GM12874 (cell line): Measurements from ENCODE around the gene DMC1.

Experiments
- TF ChIP-seq, protein P1 (sequence below): IDR thresholded peaks from 2 replicates; pipeline ENCODE4 v1.5.1; 2011; ENCODE audit warnings: low read depth, mild to moderate bottlenecking, control low read depth, low read length, moderate library complexity; ENCODE audit not compliant: insufficient read depth

DMC1 gene

DNA sequence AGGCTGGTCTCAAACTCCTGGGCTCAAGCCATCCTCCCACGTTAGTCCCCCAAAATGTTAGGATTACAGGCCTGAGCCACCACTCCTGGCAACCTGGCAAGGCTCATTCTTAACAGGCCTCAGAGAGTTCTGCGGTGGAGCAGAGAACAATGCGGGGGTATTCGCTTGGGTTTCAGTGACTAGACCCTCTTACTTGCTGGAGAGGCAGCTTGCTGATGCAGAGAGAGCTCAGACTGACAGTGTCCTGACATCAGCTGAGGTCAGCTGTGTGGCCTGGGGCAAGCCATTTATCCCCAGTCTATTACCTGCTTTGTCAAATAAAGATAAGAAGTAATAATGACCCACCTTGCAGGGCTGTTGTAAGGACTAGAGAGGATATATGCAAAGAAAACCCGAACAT, 40.3 kb upstream of the DMC1 start:
- TF ChIP-seq, protein P1, sequence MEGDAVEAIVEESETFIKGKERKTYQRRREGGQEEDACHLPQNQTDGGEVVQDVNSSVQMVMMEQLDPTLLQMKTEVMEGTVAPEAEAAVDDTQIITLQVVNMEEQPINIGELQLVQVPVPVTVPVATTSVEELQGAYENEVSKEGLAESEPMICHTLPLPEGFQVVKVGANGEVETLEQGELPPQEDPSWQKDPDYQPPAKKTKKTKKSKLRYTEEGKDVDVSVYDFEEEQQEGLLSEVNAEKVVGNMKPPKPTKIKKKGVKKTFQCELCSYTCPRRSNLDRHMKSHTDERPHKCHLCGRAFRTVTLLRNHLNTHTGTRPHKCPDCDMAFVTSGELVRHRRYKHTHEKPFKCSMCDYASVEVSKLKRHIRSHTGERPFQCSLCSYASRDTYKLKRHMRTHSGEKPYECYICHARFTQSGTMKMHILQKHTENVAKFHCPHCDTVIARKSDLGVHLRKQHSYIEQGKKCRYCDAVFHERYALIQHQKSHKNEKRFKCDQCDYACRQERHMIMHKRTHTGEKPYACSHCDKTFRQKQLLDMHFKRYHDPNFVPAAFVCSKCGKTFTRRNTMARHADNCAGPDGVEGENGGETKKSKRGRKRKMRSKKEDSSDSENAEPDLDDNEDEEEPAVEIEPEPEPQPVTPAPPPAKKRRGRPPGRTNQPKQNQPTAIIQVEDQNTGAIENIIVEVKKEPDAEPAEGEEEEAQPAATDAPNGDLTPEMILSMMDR: no peak

DNA sequence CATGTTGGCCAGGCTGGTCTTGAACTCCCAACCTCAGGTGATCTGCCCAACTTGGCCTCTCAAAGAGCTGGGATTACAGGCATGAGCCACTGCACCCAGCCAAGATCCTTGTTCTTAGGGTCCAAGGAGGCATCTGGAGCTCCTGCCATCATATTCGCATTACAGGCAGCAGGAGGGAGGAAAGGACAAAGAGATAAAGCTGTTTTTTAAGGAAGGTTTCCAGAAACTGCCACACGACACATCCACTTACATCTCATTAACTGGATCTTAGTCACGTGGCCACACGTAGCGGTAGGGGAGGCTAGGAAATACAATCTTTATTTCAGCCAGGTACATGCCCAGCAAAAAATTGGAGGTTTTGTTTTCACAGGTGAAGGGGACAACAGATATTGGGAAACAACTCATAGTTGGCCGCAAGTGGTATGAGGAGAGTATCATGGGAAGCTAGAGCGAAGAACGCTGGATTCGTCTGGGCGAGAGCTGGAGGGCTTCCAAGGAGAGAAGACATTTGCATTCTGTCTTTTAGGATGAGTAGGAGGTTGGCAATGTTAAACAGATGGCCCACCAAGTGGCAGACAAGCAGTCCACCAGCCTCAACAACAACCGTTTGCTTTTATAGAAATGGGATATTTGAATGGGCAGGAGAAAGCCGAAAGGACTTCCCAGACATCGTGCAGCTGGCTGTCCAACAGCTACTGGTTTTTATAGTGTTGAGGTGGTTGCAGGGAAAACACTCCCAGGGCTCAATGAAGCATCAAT, 39.2 kb upstream of the DMC1 start:
- TF ChIP-seq, protein P1: no peak

DNA sequence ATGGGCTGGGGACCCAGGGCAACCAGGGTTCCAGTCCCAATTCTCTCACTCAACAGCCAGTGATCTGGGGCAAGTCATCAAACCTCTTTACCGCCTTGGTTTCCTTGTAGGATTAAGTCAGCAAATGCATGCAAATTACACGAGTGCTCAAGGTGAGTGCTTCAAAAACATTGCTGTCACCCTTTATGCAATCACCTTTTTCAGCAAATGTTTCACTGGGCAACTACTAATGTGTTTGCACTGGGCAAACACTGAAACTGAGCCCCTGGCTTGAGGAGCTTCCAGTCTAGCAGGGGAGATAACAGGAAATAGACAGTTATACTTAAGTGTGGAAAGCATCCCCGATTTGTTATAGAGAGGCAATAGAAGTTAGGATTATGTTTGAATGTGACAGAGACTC, 37.7 kb upstream of the DMC1 start:
- TF ChIP-seq, protein P1: no peak

DNA sequence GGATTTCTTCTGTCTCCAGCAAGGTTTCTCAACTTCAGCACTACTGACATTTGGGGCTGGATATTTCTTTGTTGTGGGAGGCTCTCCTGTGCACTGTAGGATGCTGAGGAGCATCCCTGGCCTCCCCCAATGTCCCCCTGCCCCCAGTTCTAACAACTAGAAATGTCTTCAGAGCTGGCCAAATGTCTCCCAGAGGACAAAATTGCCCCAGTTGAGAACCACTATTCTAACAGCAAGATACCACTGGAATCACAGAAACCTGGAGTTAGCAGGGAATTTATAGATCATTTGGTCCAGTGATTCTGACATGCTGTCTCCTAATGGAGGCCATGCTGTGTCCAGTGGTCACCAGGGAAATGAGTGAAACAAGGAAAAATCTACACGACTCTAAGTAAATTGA, 32.2 kb upstream of the DMC1 start:
- TF ChIP-seq, protein P1: no peak

DNA sequence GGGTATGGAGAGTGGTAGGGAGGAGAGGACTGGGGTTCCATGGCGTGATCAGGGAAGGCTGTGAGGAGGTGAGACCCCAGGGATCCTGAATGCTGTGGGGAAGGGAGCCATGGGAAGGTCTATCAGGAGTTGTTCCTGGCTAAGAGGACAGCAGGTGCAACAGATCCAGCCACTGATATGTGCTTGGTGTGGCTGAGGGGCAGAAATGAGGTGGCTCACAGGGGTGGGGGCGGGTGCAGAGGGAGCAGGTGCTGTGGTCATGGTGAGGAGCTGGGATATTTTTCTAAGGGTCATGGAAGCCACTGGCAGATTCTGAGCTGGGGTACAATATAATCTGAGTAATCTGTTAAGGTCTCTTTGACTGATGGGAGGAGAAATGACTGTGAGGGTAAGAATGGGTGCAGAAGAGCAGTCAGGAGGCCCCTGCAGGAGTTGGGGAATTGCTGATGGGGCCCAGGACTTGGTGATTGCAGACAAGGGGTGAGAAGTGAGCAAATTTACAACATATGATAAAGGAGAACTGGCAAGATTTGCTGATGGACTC, 31.3 kb upstream of the DMC1 start:
- TF ChIP-seq, protein P1: no peak

DNA sequence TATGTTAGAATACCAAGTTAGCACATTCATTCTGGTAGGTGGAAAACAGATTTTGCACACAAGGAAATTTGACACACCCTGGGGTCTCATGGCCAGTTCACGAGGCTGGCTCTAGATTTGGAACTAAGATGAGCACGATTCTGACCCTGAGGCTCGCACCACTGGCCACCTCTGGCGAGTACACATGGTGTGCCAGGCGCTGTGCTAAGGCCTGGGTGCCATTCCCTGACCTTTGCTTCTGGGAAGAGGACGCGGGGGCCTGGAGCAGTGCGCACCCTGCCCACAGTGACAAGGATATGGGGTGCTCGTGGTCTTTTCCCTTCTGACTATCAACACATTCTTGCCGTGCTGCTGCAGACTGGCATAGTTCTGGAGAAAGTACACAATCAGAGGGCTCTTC, 29.5 kb upstream of the DMC1 start:
- TF ChIP-seq, protein P1: no peak

DNA sequence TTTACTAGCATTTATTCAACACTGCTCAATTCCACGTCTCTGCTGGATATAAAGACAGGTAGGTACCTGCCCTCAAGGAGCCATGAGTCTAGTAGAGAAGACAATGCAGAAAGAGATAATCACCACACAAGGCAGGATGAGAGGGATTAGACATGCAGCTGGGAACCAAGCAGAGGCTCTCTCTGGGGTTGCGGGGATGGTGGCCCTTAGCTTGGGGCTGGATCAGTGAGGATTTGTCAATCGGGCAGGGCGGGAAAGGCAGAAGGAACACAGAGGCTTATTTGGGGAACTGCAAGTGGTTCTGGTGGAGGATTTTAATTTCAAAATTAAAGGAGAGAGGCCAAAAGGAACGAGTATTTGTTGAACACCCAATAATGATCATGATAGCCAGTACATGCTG, 8.5 kb upstream of the DMC1 start:
- TF ChIP-seq, protein P1: no peak
